Suprapubic skin (tissue), 3 donors: Measurements from ENCODE around the gene KRTAP4-16.

Source experiments
- EP300 ChIP-seq: sonication (generic); formaldehyde crosslinking; IDR thresholded peaks from one replicate; pipeline ENCODE4 v1.6.1; 2017; ENCODE audit warnings: antibody characterized with exemption
- TF ChIP-seq, protein P1 (sequence below), 2 donors: fragments of 200-600 bp in 1 of 2; fragments of 450-650 bp in 1 of 2; sonication (generic) in 1 of 2; IDR thresholded peaks; one replicate each; pipeline ENCODE4 v1.5.1; 2016 to 2019; ENCODE audit warnings: antibody characterized with exemption in 2 of 2, mild to moderate bottlenecking in 1 of 2, moderate library complexity in 1 of 2

DNA sequence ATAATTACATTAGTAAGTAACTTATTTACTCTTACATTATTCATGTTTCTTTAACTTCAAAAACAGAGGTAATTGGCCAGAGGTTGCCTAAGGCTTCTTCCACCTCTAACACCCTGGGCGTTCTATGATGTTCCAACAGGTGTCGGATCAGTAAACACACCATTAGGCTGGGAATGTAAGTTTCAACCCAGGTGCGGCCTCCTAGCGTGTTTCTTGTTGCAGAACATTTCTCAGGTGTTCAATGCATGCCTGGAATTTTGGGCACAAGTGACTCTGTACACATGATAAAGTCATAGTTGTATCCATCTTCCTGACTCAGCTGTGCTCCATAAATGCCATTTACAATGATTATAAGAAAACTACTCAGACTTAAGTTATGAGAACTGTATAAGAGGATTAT is 48.0 kb downstream of the KRTAP4-16 start:
- TF ChIP-seq, protein P1, sequence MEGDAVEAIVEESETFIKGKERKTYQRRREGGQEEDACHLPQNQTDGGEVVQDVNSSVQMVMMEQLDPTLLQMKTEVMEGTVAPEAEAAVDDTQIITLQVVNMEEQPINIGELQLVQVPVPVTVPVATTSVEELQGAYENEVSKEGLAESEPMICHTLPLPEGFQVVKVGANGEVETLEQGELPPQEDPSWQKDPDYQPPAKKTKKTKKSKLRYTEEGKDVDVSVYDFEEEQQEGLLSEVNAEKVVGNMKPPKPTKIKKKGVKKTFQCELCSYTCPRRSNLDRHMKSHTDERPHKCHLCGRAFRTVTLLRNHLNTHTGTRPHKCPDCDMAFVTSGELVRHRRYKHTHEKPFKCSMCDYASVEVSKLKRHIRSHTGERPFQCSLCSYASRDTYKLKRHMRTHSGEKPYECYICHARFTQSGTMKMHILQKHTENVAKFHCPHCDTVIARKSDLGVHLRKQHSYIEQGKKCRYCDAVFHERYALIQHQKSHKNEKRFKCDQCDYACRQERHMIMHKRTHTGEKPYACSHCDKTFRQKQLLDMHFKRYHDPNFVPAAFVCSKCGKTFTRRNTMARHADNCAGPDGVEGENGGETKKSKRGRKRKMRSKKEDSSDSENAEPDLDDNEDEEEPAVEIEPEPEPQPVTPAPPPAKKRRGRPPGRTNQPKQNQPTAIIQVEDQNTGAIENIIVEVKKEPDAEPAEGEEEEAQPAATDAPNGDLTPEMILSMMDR (IDR thresholded peaks at IDR 0.05), result no peak
- no peak for TF ChIP-seq EP300
